CD4-positive, alpha-beta memory T cell (primary cell): ENCODE measurements around the gene PLEKHA6. TPM values are rescaled to one million over a fixed set of nuclear protein-coding genes. Genes with fewer than 3 reads are reported as not detected.

Source experiments
- CTCF ChIA-PET: fragments of 350-600 bp; sonication (Branson Sonifier 250); formaldehyde crosslinking; loops from one replicate; lab custom pipeline; 2021; ENCODE audit warnings: inconsistent platforms; ENCODE audit not compliant: partially characterized antibody; lab: Charles Lee
- POLR2A ChIA-PET: fragments of 350-600 bp; sonication (Branson Sonifier 250); formaldehyde crosslinking; loops from one replicate; lab custom pipeline; 2021; ENCODE audit not compliant: partially characterized antibody; lab: Charles Lee
- DNase-seq, 5 donors: peaks; one replicate each; pipeline versions ENCODE4 v3.0.0 to v3.0.0-alpha.2; 2020 to 2022; ENCODE audit warnings: mixed read lengths in 1 of 5
- H3K27ac ChIP-seq: one replicate; pipeline ENCODE4 v1.7.0; 2013; ENCODE audit warnings: low read depth, low read length
- H3K27me3 ChIP-seq: 2 replicates; pipeline ENCODE4 v1.7.0; 2013; ENCODE audit warnings: mild to moderate bottlenecking, low read length, moderate library complexity; ENCODE audit not compliant: insufficient read depth
- H3K36me3 ChIP-seq: 2 replicates; pipeline ENCODE4 v1.7.0; 2013; ENCODE audit warnings: mild to moderate bottlenecking, low read length, moderate library complexity; ENCODE audit not compliant: insufficient read depth
- H3K4me1 ChIP-seq: 2 replicates; pipeline ENCODE4 v1.7.0; 2013; ENCODE audit warnings: mild to moderate bottlenecking, low read length, moderate library complexity; ENCODE audit not compliant: insufficient read depth
- H3K4me3 ChIP-seq, 2 donors: one replicate each; pipeline ENCODE4 v1.7.0; 2013; ENCODE audit warnings: low read length in 2 of 2, mild to moderate bottlenecking in 1 of 2
- H3K9me3 ChIP-seq, 2 donors: one replicate each; pipeline ENCODE4 v1.7.0; 2013; ENCODE audit warnings: low read length in 2 of 2, control low read depth in 1 of 2; ENCODE audit not compliant: control insufficient read depth in 1 of 2
- H3K27ac Mint-ChIP-seq, 7 donors: one replicate each; pipeline ENCODE4 v1.8.0; 2020 to 2021; ENCODE audit warnings: mixed read lengths in 7 of 7, mild to moderate bottlenecking in 6 of 7, inconsistent platforms in 3 of 7, moderate library complexity in 3 of 7
- H3K27me3 Mint-ChIP-seq, 2 donors: one replicate each; pipeline ENCODE4 v1.8.0; 2020 to 2021; ENCODE audit warnings: mixed read lengths in 2 of 2
- H3K36me3 Mint-ChIP-seq, 2 donors: one replicate each; pipeline ENCODE4 v1.8.0; 2020 to 2021; ENCODE audit warnings: mixed read lengths in 2 of 2, inconsistent platforms in 1 of 2, mild to moderate bottlenecking in 1 of 2
- H3K4me1 Mint-ChIP-seq, 4 donors: one replicate each; pipeline ENCODE4 v1.8.0; 2020 to 2021; ENCODE audit warnings: mixed read lengths in 4 of 4, mild to moderate bottlenecking in 1 of 4
- H3K4me3 Mint-ChIP-seq, 8 donors: one replicate each; pipeline ENCODE4 v1.8.0; 2020 to 2021; ENCODE audit warnings: mixed read lengths in 8 of 8, mild to moderate bottlenecking in 7 of 8, moderate library complexity in 6 of 8, inconsistent platforms in 3 of 8
- H3K9me3 Mint-ChIP-seq, 8 donors: one replicate each; pipeline ENCODE4 v1.8.0; 2020 to 2021; ENCODE audit warnings: mixed read lengths in 8 of 8, mild to moderate bottlenecking in 5 of 8, inconsistent platforms in 3 of 8, moderate library complexity in 1 of 8
- intact Hi-C: fragments of 100-400 bp; cut with micrococcal nuclease; formaldehyde crosslinking; loops from one replicate; pipeline ENCODE4 v1.15.1; 2023
- polyA plus RNA-seq, 2 donors: library from polyadenylated mRNA; unstranded; fragments of 300-500 nt; fragmentation: Illumina TruSeq; gene quantifications; one replicate each; pipeline ENCODE4 v1.2.3, GENCODE V29; 2021
- total RNA-seq, 2 experiments: library from RNA; stranded (reverse); gene quantifications; one replicate each; pipeline ENCODE4 v1.2.3, GENCODE V29; 2021

The PLEKHA6 gene
- total and polyA plus RNA-seq, 4 experiments from 2014 or later: 0.15 to 0.89 (median 0.52) TPM; not detected in 1

GRCh38 chr1:204405988-204406387 lies 46.3 kb upstream of the PLEKHA6 start:
- no peaks in the 10 kb centered on the region for H3K9me3 ChIP-seq
- H3K27ac ChIP-seq: peak overlapping the region; percentile 42
- ChIA-PET POLR2A (interaction anchor here (2.0 kb wide), 1 partner anchor 110 kb away, joined by 6 read pairs; the partner anchor contains the start of gene MDM4), CTCF (interaction anchor here (0.9 to 1.1 kb wide), 2 partner anchors 8 to 25 kb away, joined by 3 read pairs; no protein-coding TSS in a partner anchor)
- H3K9me3 Mint-ChIP-seq: no peaks in the 10 kb centered on the region
- H3K27ac Mint-ChIP-seq: peak overlapping the region; percentile 9 to 99 (median 66)
- peaks cover 40% of the 10 kb centered on the region for H3K4me1 ChIP-seq
- H3K27me3 ChIP-seq: no peaks in the 10 kb centered on the region
- intact Hi-C loops: loop anchor here (1.0 to 5.0 kb wide), 2 partner anchors 8 to 44 kb away; no protein-coding TSS in a partner anchor
- peaks cover 16 to 36% (median 26%) of the 10 kb centered on the region in 4 donors for H3K4me1 Mint-ChIP-seq
- no peak for DNase-seq
- peak overlapping the region in 1 of 2 donors; percentile 38 for H3K4me3 ChIP-seq
- H3K36me3 ChIP-seq: peaks cover 40% of the 10 kb centered on the region
- peaks cover 32 to 87% of the 10 kb centered on the region in 2 donors for H3K36me3 Mint-ChIP-seq
- no peaks in the 10 kb centered on the region for H3K27me3 Mint-ChIP-seq
- H3K4me3 Mint-ChIP-seq: peak overlapping the region; percentile 41 to 99 (median 99)

- ChIA-PET POLR2A (interaction anchor here (0.9 to 1.5 kb wide), 2 partner anchors 717 to 1097 kb away, joined by 3 read pairs; partner anchors contain the start of gene RBBP5), CTCF (no interaction called here)
- no peak for DNase-seq
- Histone ChIP-seq H3K36me3 (peaks cover 52% of the 10 kb centered on the region), H3K4me3 (no peak overlapping the region), H3K9me3 (no peaks in the 10 kb centered on the region), H3K27ac (peak overlapping the region; percentile 18), H3K4me1 (peaks cover 40% of the 10 kb centered on the region), H3K27me3 (no peaks in the 10 kb centered on the region)
- H3K27ac Mint-ChIP-seq: peak overlapping the region in 5 of 7 donors; percentile 17 to 99 (median 48)
- peaks cover 43 to 87% of the 10 kb centered on the region in 2 donors for H3K36me3 Mint-ChIP-seq
- H3K4me3 Mint-ChIP-seq: peak overlapping the region in 1 of 8 donors; percentile 17
- H3K27me3 Mint-ChIP-seq: no peaks in the 10 kb centered on the region
- H3K4me1 Mint-ChIP-seq: peaks cover 16 to 38% (median 25%) of the 10 kb centered on the region in 4 donors
- H3K9me3 Mint-ChIP-seq: no peaks in the 10 kb centered on the region
- intact Hi-C loops: loop anchor here (5.0 kb wide), 1 partner anchor 42 kb away; no protein-coding TSS in a partner anchor
These were observed 44.9 kb upstream of the PLEKHA6 start for GRCh38 chr1:204404629-204405028.

- Mint-ChIP-seq H3K36me3 (peaks cover 38 to 78% of the 10 kb centered on the region in 2 donors), H3K9me3 (no peaks in the 10 kb centered on the region), H3K27ac (peak overlapping the region in 2 of 7 donors; percentile 43 to 75), H3K4me3 (no peak overlapping the region), H3K27me3 (no peaks in the 10 kb centered on the region), H3K4me1 (peaks cover 19 to 44% (median 25%) of the 10 kb centered on the region in 4 donors)
- Histone ChIP-seq H3K36me3 (peaks cover 47% of the 10 kb centered on the region), H3K9me3 (no peaks in the 10 kb centered on the region), H3K4me1 (peaks cover 40% of the 10 kb centered on the region), H3K4me3 (no peak overlapping the region), H3K27ac (no peak overlapping the region), H3K27me3 (no peaks in the 10 kb centered on the region)
- DNase-seq: no peak
- POLR2A ChIA-PET: interaction anchor here (1.1 to 1.9 kb wide), 2 partner anchors 8 to 111 kb away, joined by 3 to 8 read pairs; no protein-coding TSS in a partner anchor
- CTCF ChIA-PET: no interaction called here
- intact Hi-C loops: no loop called here
These were observed 42.7 kb upstream of the PLEKHA6 start for GRCh38 chr1:204402391-204402790.

- Histone ChIP-seq H3K4me1 (peaks cover 33% of the 10 kb centered on the region), H3K4me3 (no peak overlapping the region), H3K27me3 (no peaks in the 10 kb centered on the region), H3K9me3 (no peaks in the 10 kb centered on the region), H3K27ac (no peak overlapping the region), H3K36me3 (peaks cover 47% of the 10 kb centered on the region)
- POLR2A ChIA-PET: interaction anchor here (1.1 to 1.9 kb wide), 2 partner anchors 9 to 111 kb away, joined by 3 to 8 read pairs; no protein-coding TSS in a partner anchor
- no peak overlapping the region for H3K4me3 Mint-ChIP-seq
- CTCF ChIA-PET: interaction anchor here (0.9 to 5.1 kb wide), 2 partner anchors 22 to 104 kb away, joined by 3 to 59 read pairs; no protein-coding TSS in a partner anchor
- H3K9me3 Mint-ChIP-seq: no peaks in the 10 kb centered on the region
- H3K36me3 Mint-ChIP-seq: peaks cover 35 to 74% of the 10 kb centered on the region in 2 donors
- intact Hi-C loops: no loop called here
- H3K27me3 Mint-ChIP-seq: no peaks in the 10 kb centered on the region
- peaks cover 16 to 40% (median 23%) of the 10 kb centered on the region in 4 donors for H3K4me1 Mint-ChIP-seq
- H3K27ac Mint-ChIP-seq: peak overlapping the region in 4 of 7 donors; percentile 12 to 80 (median 61)
- no peak for DNase-seq
These were observed 42.0 kb upstream of the PLEKHA6 start for GRCh38 chr1:204401730-204402129.

GRCh38 chr1:204400882-204401510 lies 41.3 kb upstream of the PLEKHA6 start:
- intact Hi-C loops: no loop called here
- peak overlapping the region; percentile 12 to 80 (median 56) for H3K27ac Mint-ChIP-seq
- H3K4me3 Mint-ChIP-seq: no peak overlapping the region
- H3K9me3 ChIP-seq: no peaks in the 10 kb centered on the region
- ChIA-PET POLR2A (interaction anchor here (1.9 kb wide), 1 partner anchor 10 kb away, joined by 8 read pairs; no protein-coding TSS in a partner anchor), CTCF (interaction anchor here (0.9 to 5.1 kb wide), 3 partner anchors 12 to 104 kb away, joined by 3 to 59 read pairs (median 3); no protein-coding TSS in a partner anchor)
- no peak for DNase-seq
- no peaks in the 10 kb centered on the region for H3K27me3 Mint-ChIP-seq
- H3K4me1 ChIP-seq: peaks cover 26% of the 10 kb centered on the region
- no peaks in the 10 kb centered on the region for H3K9me3 Mint-ChIP-seq
- H3K4me1 Mint-ChIP-seq: peaks cover 13 to 33% (median 18%) of the 10 kb centered on the region in 4 donors
- peaks cover 46% of the 10 kb centered on the region for H3K36me3 ChIP-seq
- peaks cover 33 to 68% of the 10 kb centered on the region in 2 donors for H3K36me3 Mint-ChIP-seq
- H3K27me3 ChIP-seq: no peaks in the 10 kb centered on the region
- no peak overlapping the region for H3K4me3 ChIP-seq
- H3K27ac ChIP-seq: no peak overlapping the region

- no peak overlapping the region for H3K4me3 ChIP-seq
- Mint-ChIP-seq H3K27me3 (no peaks in the 10 kb centered on the region), H3K36me3 (peaks cover 28 to 45% of the 10 kb centered on the region in 2 donors), H3K27ac (peak overlapping the region; percentile 74 to 92 (median 89)), H3K9me3 (no peaks in the 10 kb centered on the region), H3K4me1 (peaks cover 0 to 12% (median 4%) of the 10 kb centered on the region in 4 donors), H3K4me3 (no peak overlapping the region)
- H3K36me3 ChIP-seq: peaks cover 24% of the 10 kb centered on the region
- ChIA-PET POLR2A (interaction anchor here (0.7 to 1.7 kb wide), 7 partner anchors 8 to 235 kb away, joined by 3 to 13 read pairs (median 5); no protein-coding TSS in a partner anchor), CTCF (interaction anchor here (0.6 to 5.1 kb wide), 47 partner anchors 7 to 772 kb away, joined by 3 to 64 read pairs (median 4); partner anchors contain the start of genes ATP2B4, MDM4 and PIK3C2B)
- peak; percentile 67 to 78 (median 71) for DNase-seq
- H3K27ac ChIP-seq: no peak overlapping the region
- no peaks in the 10 kb centered on the region for H3K27me3 ChIP-seq
- no peaks in the 10 kb centered on the region for H3K9me3 ChIP-seq
- intact Hi-C loops: loop anchor here (1.0 to 2.0 kb wide), 4 partner anchors 8 to 236 kb away; partner anchors contain the start of gene PPP1R15B
- H3K4me1 ChIP-seq: peaks cover 1% of the 10 kb centered on the region
These were observed 38.7 kb upstream of the PLEKHA6 start for GRCh38 chr1:204398197-204399125.
